Right lobe of liver (tissue), 4 donors: Measurements from ENCODE around the gene CLOCK.

Source experiments
- CTCF ChIP-seq, 4 donors: fragments of 200-600 bp in 3 of 4; fragments of 450-650 bp in 1 of 4; IDR thresholded peaks; one replicate each; pipeline versions ENCODE4 v1.5.1 to v1.8.0; 2016 to 2022; ENCODE audit warnings: antibody characterized with exemption in 4 of 4, mild to moderate bottlenecking in 2 of 4
- POLR2A ChIP-seq: fragments of 450-650 bp; IDR thresholded peaks from one replicate; pipeline ENCODE4 v1.6.1; 2017; ENCODE audit warnings: antibody characterized with exemption, mild to moderate bottlenecking
- donor health status: DM: no; HTN: no; CAD: no.
- donor health status: DM: no; HTN: no; CAD: no.
- donor health status: DM: no; HTN: yes; CAD: no.

- no peak for TF ChIP-seq CTCF (IDR thresholded peaks at IDR 0.05)
- TF ChIP-seq POLR2A: no peak
These were observed 63.4 kb downstream of the CLOCK start for GRCh38 chr4:55483315-55483714.
